Activated B cell treated with CpG ODN at 0.5 μM for 24 hours (primary cell): Measurements from ENCODE around the gene SIDT2. TPM values are rescaled to one million over a fixed set of nuclear protein-coding genes. Genes with fewer than 3 reads are reported as not detected.

Experiments used
- ATAC-seq: fragments of 200-7000 bp; cut with Tn5 transposase; one replicate; pipeline ENCODE4 v1.10.0; 2021; ENCODE audit warnings: low read depth, mild to moderate bottlenecking, moderate library complexity
- CTCF ChIA-PET: fragments of 350-600 bp; sonication (Branson Sonifier 250); formaldehyde crosslinking; loops from one replicate; lab custom pipeline; 2021; ENCODE audit warnings: antibody characterized with exemption; lab: Charles Lee
- POLR2A ChIA-PET: fragments of 350-600 bp; sonication (Branson Sonifier 250); formaldehyde crosslinking; loops from one replicate; lab custom pipeline; 2021; ENCODE audit warnings: antibody characterized with exemption; lab: Charles Lee
- DNase-seq: peaks from one replicate; pipeline ENCODE4 v3.0.0; 2022
- H3K27ac Mint-ChIP-seq: one replicate; pipeline ENCODE4 v1.8.0; 2020; ENCODE audit warnings: mixed read lengths
- H3K27me3 Mint-ChIP-seq: one replicate; pipeline ENCODE4 v1.8.0; 2021; ENCODE audit warnings: mixed read lengths
- H3K36me3 Mint-ChIP-seq: one replicate; pipeline ENCODE4 v1.8.0; 2021; ENCODE audit warnings: low read depth, mixed read lengths
- H3K4me1 Mint-ChIP-seq: one replicate; pipeline ENCODE4 v1.8.0; 2021; ENCODE audit warnings: mixed read lengths
- H3K4me3 Mint-ChIP-seq: one replicate; pipeline ENCODE4 v1.8.0; 2020; ENCODE audit warnings: mild to moderate bottlenecking, mixed read lengths
- H3K9me3 Mint-ChIP-seq: one replicate; pipeline ENCODE4 v1.8.0; 2020; ENCODE audit warnings: mixed read lengths
- intact Hi-C: fragments of 100-400 bp; cut with micrococcal nuclease; formaldehyde crosslinking; loops from one replicate; pipeline ENCODE4 v1.15.1; 2024
- total RNA-seq: library from RNA; stranded (reverse); gene quantifications from 2 replicates; pipeline ENCODE4 v1.2.3, GENCODE V29; 2022
- TF ChIP-seq, protein P1 (sequence below): fragments of 200-600 bp; IDR thresholded peaks from one replicate; pipeline ENCODE4 v1.8.0; 2022; ENCODE audit warnings: antibody characterized with exemption, mild to moderate bottlenecking

Gene SIDT2
- total RNA-seq, 1 donor from 2014 or later, result 115 TPM

DNA sequence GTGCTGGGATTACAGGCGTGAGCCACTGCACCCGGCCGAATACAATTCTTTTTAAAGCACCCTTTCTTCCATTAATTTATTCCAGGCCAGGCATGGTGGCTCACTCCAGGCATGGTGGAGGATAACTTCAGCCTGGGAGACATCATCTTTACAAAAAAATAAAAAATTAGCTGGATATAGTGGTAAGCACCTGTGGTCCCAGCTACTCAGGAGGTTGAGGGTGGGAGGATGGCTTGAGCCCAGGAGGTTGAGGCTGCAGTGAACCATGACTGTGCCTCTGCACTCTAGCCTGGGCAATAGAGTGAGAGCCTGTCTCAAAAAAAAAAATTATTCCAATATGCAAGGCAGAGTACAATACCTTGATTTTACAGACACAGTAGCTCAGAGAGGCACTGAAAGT is 32.1 kb downstream of the SIDT2 start:
- ChIA-PET POLR2A (interaction anchor here (1.2 to 1.3 kb wide), 2 partner anchors 9 to 32 kb away, joined by 3 read pairs; no protein-coding TSS in a partner anchor), CTCF (interaction anchor here (1.1 to 1.8 kb wide), 2 partner anchors 16 to 30 kb away, joined by 3 to 5 read pairs; no protein-coding TSS in a partner anchor)

DNA sequence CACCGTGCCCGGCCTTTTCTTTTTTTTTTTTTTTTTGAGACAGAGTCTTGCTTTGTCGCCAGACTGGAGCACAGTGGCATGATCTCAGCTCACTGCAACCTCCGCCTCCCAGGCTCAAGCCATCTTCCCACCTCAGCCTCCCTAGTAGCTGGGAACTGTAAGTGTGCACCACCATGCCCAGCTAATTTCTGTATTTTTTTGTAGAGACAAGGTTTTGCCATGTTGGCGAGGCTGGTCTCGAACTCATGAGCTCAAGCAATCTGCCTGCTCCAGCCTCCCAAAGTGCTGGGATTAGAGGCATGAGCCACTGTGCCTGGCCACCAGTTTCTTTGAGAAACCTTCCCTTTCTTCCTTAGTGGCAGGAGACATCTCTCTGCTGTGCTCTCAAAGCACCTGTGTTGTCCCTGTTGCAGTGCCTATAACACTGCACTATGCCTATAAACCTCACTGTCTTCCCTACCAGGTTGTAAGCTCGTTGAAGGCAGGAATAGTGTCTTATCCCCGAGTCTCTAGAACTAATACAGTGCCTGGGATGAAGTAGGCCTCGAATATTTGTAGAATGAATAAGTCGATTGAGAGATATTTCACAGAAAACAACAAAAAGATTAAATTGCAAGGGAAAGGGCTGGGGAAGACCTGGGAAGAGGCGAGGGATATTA is 34.3 kb downstream of the SIDT2 start:
- Mint-ChIP-seq H3K9me3 (no peaks in the 10 kb centered on the region), H3K4me1 (no peaks in the 10 kb centered on the region), H3K4me3 (no peak overlapping the region), H3K36me3 (peaks cover 78% of the 10 kb centered on the region), H3K27ac (no peak overlapping the region), H3K27me3 (no peaks in the 10 kb centered on the region)
- ATAC-seq (no peak), DNase-seq (no peak)
- intact Hi-C loops, result no loop called here
- TF ChIP-seq, protein P1, sequence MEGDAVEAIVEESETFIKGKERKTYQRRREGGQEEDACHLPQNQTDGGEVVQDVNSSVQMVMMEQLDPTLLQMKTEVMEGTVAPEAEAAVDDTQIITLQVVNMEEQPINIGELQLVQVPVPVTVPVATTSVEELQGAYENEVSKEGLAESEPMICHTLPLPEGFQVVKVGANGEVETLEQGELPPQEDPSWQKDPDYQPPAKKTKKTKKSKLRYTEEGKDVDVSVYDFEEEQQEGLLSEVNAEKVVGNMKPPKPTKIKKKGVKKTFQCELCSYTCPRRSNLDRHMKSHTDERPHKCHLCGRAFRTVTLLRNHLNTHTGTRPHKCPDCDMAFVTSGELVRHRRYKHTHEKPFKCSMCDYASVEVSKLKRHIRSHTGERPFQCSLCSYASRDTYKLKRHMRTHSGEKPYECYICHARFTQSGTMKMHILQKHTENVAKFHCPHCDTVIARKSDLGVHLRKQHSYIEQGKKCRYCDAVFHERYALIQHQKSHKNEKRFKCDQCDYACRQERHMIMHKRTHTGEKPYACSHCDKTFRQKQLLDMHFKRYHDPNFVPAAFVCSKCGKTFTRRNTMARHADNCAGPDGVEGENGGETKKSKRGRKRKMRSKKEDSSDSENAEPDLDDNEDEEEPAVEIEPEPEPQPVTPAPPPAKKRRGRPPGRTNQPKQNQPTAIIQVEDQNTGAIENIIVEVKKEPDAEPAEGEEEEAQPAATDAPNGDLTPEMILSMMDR, result no peak
- CTCF ChIA-PET, result no interaction called here
- POLR2A ChIA-PET, result interaction anchor here (0.9 kb wide), 1 partner anchor 16 kb away, joined by 11 read pairs; no protein-coding TSS in a partner anchor

More for the DNA sequence above, 32.1 kb downstream of the SIDT2 start:
- TF ChIP-seq, protein P1, result no peak
- no peak overlapping the region for H3K4me3 Mint-ChIP-seq
- H3K4me1 Mint-ChIP-seq, result no peaks in the 10 kb centered on the region
- no peak for DNase-seq
- peaks cover 59% of the 10 kb centered on the region for H3K36me3 Mint-ChIP-seq
- ATAC-seq, result no peak
- no peaks in the 10 kb centered on the region for H3K27me3 Mint-ChIP-seq
- intact Hi-C loops, result no loop called here
- no peak overlapping the region for H3K27ac Mint-ChIP-seq
- H3K9me3 Mint-ChIP-seq, result no peaks in the 10 kb centered on the region

DNA sequence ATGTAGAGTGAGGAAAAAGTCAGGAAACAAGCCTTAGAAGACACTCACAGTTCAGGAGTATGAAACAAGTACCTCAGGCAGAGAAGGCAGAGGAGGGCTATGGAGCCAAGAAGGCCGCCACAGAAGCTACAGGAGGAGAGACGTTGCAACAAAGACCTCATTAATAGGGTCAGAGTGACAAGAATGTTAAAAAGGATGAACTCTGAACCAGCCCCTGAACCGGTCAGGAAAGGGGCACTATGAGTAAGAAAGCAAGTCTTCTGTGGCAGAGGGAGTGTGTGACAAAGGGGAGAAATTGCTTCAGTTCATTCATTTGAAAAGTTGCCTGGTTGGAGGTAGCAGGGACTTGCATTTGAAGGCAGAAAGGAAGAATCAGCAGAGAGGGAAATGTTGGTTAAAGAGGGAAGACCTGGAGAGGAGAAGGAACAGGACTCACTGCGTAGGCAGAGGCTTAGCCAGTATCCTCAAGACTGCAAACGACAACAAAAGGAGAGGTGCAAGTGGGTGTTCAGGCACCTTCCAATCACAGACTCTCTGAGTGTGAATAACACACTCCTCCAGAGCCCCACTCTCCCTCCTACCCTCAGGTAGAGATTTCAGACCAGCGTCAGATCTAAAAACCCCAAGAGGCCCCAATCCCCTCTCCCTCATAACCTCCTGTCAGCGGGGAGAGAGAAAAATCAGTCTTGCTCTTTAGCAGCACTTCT is 36.0 kb downstream of the SIDT2 start:
- no peaks in the 10 kb centered on the region for H3K27me3 Mint-ChIP-seq
- no peak overlapping the region for H3K4me3 Mint-ChIP-seq
- no peak for DNase-seq
- intact Hi-C loops, result no loop called here
- CTCF ChIA-PET, result no interaction called here
- TF ChIP-seq, protein P1, result no peak
- ATAC-seq, result no peak
- H3K4me1 Mint-ChIP-seq, result no peaks in the 10 kb centered on the region
- no peak overlapping the region for H3K27ac Mint-ChIP-seq
- no peaks in the 10 kb centered on the region for H3K9me3 Mint-ChIP-seq
- POLR2A ChIA-PET, result interaction anchor here (0.7 to 1.0 kb wide), 4 partner anchors 33 to 100 kb away, joined by 3 to 4 read pairs (median 4); no protein-coding TSS in a partner anchor
- peaks cover 89% of the 10 kb centered on the region for H3K36me3 Mint-ChIP-seq

DNA sequence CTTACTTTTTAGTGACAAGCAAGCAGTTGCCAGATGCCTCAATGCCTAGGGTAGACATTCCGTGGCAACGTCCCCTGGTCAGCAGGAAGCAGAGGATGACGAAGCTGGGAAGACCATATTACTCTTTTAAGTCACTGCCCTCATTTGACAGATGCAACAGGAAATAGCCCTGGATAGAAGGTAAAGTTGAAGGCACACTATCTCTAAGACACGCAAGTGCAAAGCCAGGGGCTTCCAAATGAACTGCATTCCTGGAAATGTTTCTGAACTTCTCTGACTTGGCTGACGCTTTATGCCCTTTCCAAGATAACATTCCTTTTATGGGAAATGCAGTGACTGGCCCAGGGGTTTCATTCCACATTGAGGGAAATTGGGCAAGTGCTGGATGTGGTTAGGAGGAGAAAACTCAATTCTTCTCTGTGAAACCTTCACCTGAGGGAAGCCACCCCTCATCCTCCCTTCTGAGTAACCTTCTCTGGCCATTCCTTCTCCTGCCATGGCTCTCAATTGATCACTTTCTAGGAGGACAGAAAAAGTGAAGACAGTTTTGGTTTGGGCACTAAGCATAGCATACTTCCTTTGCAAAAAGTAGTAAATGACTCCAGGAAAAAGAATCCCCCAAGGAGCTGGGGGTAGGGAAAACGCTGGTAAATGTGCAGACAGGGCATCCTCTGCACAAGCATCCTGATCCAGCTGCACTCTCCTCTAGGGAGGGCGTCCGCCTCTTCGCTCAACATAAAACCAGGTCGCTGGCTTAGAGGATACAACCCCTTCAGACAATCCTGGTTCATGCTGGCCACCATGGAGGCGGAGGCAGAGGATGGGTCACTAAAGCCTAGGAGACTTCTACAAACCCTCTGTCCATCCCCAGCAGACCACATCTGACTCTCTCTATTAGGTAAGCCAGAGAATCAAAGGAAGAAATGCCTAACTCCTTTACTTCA is 38.9 kb downstream of the SIDT2 start:
- POLR2A ChIA-PET, result interaction anchor here (1.0 to 1.5 kb wide), 3 partner anchors 21 to 36 kb away, joined by 3 to 4 read pairs (median 4); no protein-coding TSS in a partner anchor
- DNase-seq (no peak), ATAC-seq (no peak)
- Mint-ChIP-seq H3K9me3 (no peaks in the 10 kb centered on the region), H3K4me3 (no peak overlapping the region), H3K36me3 (peaks cover 90% of the 10 kb centered on the region), H3K27me3 (no peaks in the 10 kb centered on the region), H3K27ac (no peak overlapping the region), H3K4me1 (peaks cover 2% of the 10 kb centered on the region)
- intact Hi-C loops, result no loop called here
- TF ChIP-seq, protein P1, result no peak
- CTCF ChIA-PET, result no interaction called here
